ENCODE results near the gene AHCYL1. TPM values are rescaled to one million over a fixed set of nuclear protein-coding genes. Genes with fewer than 3 reads are reported as not detected.
"Not testable (repeated sequence)": the region's sequence is repeated elsewhere in the genome, so short reads cannot be mapped to it uniquely, and the experiment has no call there.

The AHCYL1 gene
- total RNA-seq, 3 donors from 2014 or later, result 87.5 to 116 (median 87.8) TPM

DNA sequence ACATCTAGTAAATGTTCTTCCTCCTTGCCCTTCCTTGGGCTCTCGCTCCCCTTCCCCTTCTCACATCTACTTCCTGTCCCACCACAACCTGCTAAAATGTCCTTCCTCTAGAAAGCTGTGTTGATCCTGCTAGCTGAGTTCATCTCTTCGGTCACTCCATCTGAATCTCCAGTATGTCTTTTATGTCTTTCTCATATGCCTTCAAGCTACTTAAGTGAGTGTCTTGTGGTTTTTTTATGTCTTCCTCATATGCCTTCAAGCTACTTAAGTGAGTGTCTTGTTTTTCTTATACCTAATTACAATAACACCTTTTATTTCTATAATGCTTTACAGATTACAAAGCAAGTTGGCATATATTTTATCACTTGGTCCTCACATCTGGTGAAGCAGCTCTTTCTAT lies 40.0 kb upstream of the AHCYL1 start:
- peaks cover 16% of the 10 kb centered on the region for H3K4me1 ChIP-seq (ENCODE audit: low read depth)
- ATAC-seq, result no peak
- TF ChIP-seq, protein P1, sequence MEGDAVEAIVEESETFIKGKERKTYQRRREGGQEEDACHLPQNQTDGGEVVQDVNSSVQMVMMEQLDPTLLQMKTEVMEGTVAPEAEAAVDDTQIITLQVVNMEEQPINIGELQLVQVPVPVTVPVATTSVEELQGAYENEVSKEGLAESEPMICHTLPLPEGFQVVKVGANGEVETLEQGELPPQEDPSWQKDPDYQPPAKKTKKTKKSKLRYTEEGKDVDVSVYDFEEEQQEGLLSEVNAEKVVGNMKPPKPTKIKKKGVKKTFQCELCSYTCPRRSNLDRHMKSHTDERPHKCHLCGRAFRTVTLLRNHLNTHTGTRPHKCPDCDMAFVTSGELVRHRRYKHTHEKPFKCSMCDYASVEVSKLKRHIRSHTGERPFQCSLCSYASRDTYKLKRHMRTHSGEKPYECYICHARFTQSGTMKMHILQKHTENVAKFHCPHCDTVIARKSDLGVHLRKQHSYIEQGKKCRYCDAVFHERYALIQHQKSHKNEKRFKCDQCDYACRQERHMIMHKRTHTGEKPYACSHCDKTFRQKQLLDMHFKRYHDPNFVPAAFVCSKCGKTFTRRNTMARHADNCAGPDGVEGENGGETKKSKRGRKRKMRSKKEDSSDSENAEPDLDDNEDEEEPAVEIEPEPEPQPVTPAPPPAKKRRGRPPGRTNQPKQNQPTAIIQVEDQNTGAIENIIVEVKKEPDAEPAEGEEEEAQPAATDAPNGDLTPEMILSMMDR (IDR thresholded peaks at IDR 0.05), result no peak
- no peaks in the 10 kb centered on the region for H3K9me3 ChIP-seq
- DNase-seq, result no peak
- intact Hi-C loops (cut with DNase I, micrococcal nuclease), result no loop called here
- no peaks in the 10 kb centered on the region for H3K36me3 ChIP-seq (ENCODE audit: low read depth)
- H3K4me3 ChIP-seq, result no peak overlapping the region

DNA sequence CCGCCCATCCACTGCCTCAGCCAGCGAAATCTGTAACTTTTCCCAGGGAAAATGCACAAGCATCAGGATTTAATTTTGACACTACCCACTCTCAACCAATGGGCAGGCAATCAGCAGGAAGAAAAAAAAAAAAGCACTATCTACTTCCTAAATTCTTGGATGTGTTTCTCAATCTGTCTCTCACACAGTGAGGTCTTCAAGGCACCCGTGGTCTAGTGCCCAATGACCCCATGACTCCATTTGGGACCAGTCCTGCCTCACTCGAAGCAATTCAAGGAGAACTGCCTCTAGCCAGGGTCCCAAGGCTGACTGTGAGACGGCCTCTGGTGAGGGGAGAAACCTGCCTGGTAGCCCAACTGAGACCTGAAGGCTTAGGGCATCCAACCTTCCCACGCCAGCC lies 38.1 kb upstream of the AHCYL1 start:
- ATAC-seq (no peak), DNase-seq (no peak)
- intact Hi-C loops (cut with DNase I, micrococcal nuclease), result no loop called here
- TF ChIP-seq, protein P1 (IDR thresholded peaks at IDR 0.05), result no peak
- no peaks in the 10 kb centered on the region for H3K9me3 ChIP-seq
- H3K36me3 ChIP-seq (ENCODE audit: low read depth), result no peaks in the 10 kb centered on the region
- no peak overlapping the region for H3K4me3 ChIP-seq
- peaks cover 16% of the 10 kb centered on the region for H3K4me1 ChIP-seq (ENCODE audit: low read depth)

DNA sequence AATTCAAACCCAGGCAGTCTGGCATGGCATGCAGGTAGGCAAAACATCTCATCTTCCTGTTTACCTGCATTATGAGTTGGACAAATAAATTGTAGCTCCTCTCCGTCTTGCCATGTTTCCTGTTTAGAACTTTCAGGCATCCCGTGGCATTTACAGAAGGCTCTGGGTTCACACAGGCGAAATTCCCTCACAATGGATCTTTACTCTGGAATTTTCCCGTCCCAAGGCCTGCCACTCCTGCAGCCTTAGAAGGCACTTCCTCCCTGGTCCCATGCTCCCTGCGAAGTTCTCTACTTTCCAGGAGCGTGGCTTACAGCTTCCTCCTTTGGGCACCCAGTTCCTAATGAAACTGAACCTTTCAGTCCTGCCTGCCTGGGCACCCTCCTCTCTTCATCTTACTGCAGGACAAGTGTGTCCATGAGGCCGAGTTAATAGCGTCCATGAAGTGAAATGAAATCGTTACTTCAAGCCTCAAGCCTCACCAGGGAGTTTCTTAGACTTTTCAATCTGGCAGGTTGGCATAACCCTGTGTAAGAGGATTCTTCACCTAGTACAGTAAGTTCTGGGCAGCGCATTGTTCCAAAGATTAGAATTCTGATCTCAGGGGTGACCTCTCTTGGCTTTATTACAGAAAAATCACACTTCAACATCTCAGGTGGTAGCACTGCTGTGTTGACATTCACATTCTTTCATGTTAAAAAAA lies 36.8 kb upstream of the AHCYL1 start:
- Histone ChIP-seq H3K4me1 (ENCODE audit: low read depth) (peaks cover 16% of the 10 kb centered on the region), H3K9me3 (no peaks in the 10 kb centered on the region), H3K36me3 (ENCODE audit: low read depth) (no peaks in the 10 kb centered on the region), H3K4me3 (no peak overlapping the region)
- intact Hi-C loops (cut with DNase I, micrococcal nuclease), result no loop called here
- TF ChIP-seq, protein P1 (IDR thresholded peaks at IDR 0.05), result no peak
- ATAC-seq (peak; percentile 83), DNase-seq (peak in 2 of 3 donors; percentile 42 to 45)

DNA sequence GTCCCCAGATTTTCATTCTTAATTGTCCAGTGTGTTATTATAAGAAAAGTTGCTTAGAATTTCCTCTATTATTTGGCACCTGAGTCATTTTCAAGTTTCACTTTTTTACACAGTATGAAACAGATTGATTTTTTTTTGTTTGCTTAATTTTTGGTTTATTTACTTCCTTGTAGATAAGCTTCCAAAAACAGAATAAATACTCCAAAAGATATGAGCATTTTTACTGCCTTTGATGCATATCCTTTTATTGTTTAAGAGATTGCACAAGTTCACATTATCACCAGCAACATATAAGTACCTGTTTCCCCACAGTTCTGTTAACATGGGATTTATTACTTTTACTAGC lies 36.3 kb upstream of the AHCYL1 start:
- intact Hi-C loops (cut with DNase I, micrococcal nuclease), result no loop called here
- TF ChIP-seq, protein P1 (IDR thresholded peaks at IDR 0.05), result no peak
- Histone ChIP-seq H3K36me3 (ENCODE audit: low read depth) (no peaks in the 10 kb centered on the region), H3K4me3 (no peak overlapping the region), H3K9me3 (no peaks in the 10 kb centered on the region), H3K4me1 (ENCODE audit: low read depth) (peaks cover 16% of the 10 kb centered on the region)
- no peak for DNase-seq
- peak; percentile 86 for ATAC-seq

DNA sequence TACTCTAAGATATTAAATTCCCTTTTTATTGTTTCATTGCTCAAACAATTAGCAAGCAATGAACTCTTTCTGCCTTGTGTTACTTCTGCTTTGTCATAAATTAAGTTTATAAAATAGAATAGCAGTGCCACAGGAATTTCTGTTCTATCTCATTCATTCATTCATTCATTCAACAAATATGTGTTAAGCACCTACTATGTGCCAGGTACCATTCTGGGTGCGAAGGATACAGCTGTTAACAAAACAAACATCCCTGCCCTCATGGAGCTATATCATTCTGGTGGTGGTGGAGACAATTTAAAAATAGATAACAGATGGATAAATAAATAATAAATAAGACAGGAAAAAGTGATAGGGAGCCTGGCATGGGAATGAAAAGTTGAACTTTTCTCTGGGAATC lies 34.5 kb upstream of the AHCYL1 start:
- Histone ChIP-seq H3K4me3 (no peak overlapping the region), H3K9me3 (no peaks in the 10 kb centered on the region), H3K4me1 (ENCODE audit: low read depth) (peaks cover 16% of the 10 kb centered on the region), H3K36me3 (ENCODE audit: low read depth) (no peaks in the 10 kb centered on the region)
- intact Hi-C loops (cut with DNase I, micrococcal nuclease), result no loop called here
- ATAC-seq (no peak), DNase-seq (no peak)
- TF ChIP-seq, protein P1 (IDR thresholded peaks at IDR 0.05), result no peak

DNA sequence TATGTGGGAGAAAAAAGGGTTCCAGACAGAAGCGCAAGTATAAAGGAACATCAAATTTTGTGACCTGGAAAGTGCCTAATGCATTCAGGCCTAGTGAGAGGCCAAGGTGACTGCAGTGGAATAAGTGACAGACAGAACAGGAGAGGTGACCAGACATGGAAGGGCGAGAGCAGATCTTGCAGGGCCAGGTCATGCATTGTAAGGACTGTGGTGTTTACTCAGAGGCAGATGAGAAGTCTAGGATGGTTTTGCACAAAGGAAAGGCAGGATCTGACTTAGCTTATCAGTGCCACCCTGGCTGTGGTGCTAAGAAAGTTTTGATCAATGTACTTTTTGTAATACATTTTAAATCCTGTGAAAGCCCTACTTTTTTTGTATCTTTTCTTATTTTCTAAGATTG lies 34.1 kb upstream of the AHCYL1 start:
- intact Hi-C loops (cut with DNase I, micrococcal nuclease), result no loop called here
- H3K36me3 ChIP-seq (ENCODE audit: low read depth), result no peaks in the 10 kb centered on the region

DNA sequence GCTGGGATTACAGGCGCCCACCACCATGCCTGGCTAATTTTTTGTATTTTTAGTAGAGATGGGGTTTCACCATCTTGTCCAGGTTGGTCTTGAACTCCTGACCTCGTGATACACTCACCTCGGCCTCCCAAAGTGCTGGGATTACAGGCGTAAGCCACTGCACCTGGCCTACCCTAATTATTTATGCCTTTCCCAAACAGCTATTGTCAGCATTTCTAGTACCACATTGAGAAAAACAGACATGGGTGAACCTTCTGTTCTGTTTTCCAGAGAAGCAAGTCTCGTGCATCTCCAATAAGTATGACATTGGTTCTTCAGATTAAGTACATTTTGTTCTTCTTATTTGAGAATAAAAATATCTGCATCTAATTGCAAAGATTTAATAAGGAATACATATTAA lies 33.1 kb upstream of the AHCYL1 start:
- peaks cover 16% of the 10 kb centered on the region for H3K4me1 ChIP-seq (ENCODE audit: low read depth)
- H3K36me3 ChIP-seq (ENCODE audit: low read depth); H3K4me3 ChIP-seq; ATAC-seq; DNase-seq; intact Hi-C loops (cut with DNase I, micrococcal nuclease); H3K9me3 ChIP-seq: not testable (repeated sequence)

More for the DNA sequence above, 34.1 kb upstream of the AHCYL1 start:
- no peak overlapping the region for H3K4me3 ChIP-seq
- H3K9me3 ChIP-seq, result no peaks in the 10 kb centered on the region
- ATAC-seq, result no peak
- peaks cover 16% of the 10 kb centered on the region for H3K4me1 ChIP-seq (ENCODE audit: low read depth)
- TF ChIP-seq, protein P1 (IDR thresholded peaks at IDR 0.05), result no peak
- no peak for DNase-seq

All from mucosa of descending colon (tissue), 3 donors.